ENCODE data around the gene FBXL13.

DNA sequence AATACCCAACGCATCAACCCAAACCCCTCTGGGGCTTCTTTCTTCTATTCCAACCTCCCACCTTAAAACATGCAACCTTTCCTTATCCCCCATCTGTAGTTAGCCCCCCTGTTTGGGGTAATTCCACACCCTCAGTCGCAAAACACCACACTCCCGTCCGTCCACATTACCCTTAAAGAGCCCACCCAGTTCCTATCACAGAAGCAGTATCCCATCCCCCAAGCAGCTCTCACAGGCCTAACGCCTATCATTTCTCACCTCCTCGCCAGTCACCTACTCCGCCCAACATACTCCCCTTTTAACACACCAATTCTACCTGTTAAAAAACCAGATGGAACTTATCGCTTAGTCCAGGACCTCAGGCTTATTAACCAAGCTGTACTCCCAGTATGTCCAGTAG, 98.1 kb downstream of the FBXL13 start:
- TF ChIP-seq CTCF (IDR thresholded peaks at IDR 0.05): no peak
- TF ChIP-seq POLR2A (IDR thresholded peaks at IDR 0.05): no peak
